Neural progenitor cell (in vitro differentiated cells): Measurements from ENCODE around the gene CDC5L. TPM values are rescaled to one million over a fixed set of nuclear protein-coding genes. Genes with fewer than 3 reads are reported as not detected.

ENCODE experiments used
- DNase-seq: peaks from one replicate; pipeline ENCODE4 v3.0.0-alpha.2; 2016; ENCODE audit warnings: low spot score
- H2AFZ ChIP-seq: fragments of 200-600 bp; sonication (generic); replicated peaks from 2 replicates; pipeline ENCODE4 v1.6.1; 2016; ENCODE audit warnings: antibody characterized with exemption
- H3F3A ChIP-seq: fragments of 200-600 bp; sonication (generic); 2 replicates; pipeline ENCODE4 v1.6.1; 2016; ENCODE audit warnings: antibody characterized with exemption, low read depth
- H3K27ac ChIP-seq: fragments of 200-600 bp; sonication (generic); 2 replicates; pipeline ENCODE4 v1.5.1; 2016; ENCODE audit warnings: mild to moderate bottlenecking
- H3K27me3 ChIP-seq: fragments of 200-600 bp; sonication (generic); 2 replicates; pipeline ENCODE4 v1.6.1; 2016; ENCODE audit warnings: mild to moderate bottlenecking, moderate library complexity
- H3K36me3 ChIP-seq: fragments of 200-600 bp; sonication (generic); 2 replicates; pipeline ENCODE4 v1.5.1; 2016
- H3K4me1 ChIP-seq: fragments of 200-600 bp; sonication (generic); 2 replicates; pipeline ENCODE4 v1.6.1; 2016; ENCODE audit warnings: mixed run types
- H3K4me2 ChIP-seq: fragments of 200-600 bp; sonication (generic); 2 replicates; pipeline ENCODE4 v1.6.1; 2016
- H3K4me3 ChIP-seq: fragments of 200-600 bp; sonication (generic); 2 replicates; pipeline ENCODE4 v1.5.1; 2016
- H3K79me2 ChIP-seq: fragments of 200-600 bp; sonication (generic); 2 replicates; pipeline ENCODE4 v1.6.1; 2016; ENCODE audit warnings: low read depth
- H3K9ac ChIP-seq: fragments of 200-600 bp; sonication (generic); 2 replicates; pipeline ENCODE4 v1.6.1; 2016
- H3K9me3 ChIP-seq: fragments of 200-600 bp; sonication (generic); 2 replicates; pipeline ENCODE4 v1.5.1; 2016; ENCODE audit warnings: low read depth
- H4K20me1 ChIP-seq: fragments of 200-600 bp; sonication (generic); 2 replicates; pipeline ENCODE4 v1.6.1; 2016; ENCODE audit warnings: low read depth
- H3K27ac Mint-ChIP-seq: 3 replicates; pipeline ENCODE4 v1.8.0; 2021; ENCODE audit warnings: mixed read lengths
- H3K27me3 Mint-ChIP-seq: 2 replicates; pipeline ENCODE4 v1.8.0; 2022; ENCODE audit warnings: low read depth, mild to moderate bottlenecking, inconsistent platforms, moderate library complexity, mixed read lengths; ENCODE audit not compliant: insufficient read depth
- H3K36me3 Mint-ChIP-seq: 3 replicates; pipeline ENCODE4 v1.8.0; 2021; ENCODE audit warnings: mixed read lengths
- H3K4me1 Mint-ChIP-seq: 3 replicates; pipeline ENCODE4 v1.8.0; 2021; ENCODE audit warnings: mixed read lengths
- H3K4me3 Mint-ChIP-seq: 3 replicates; pipeline ENCODE4 v1.8.0; 2021; ENCODE audit warnings: mild to moderate bottlenecking, moderate library complexity, mixed read lengths
- H3K9me3 Mint-ChIP-seq: 3 replicates; pipeline ENCODE4 v1.8.0; 2020; ENCODE audit warnings: mixed read lengths
- CTCF ChIP-seq: fragments of 200-600 bp; sonication (generic); IDR thresholded peaks from 2 replicates; pipeline ENCODE4 v1.5.1; 2017; ENCODE audit warnings: antibody characterized with exemption, mild to moderate bottlenecking
- EZH2 ChIP-seq: fragments of 200-600 bp; sonication (generic); IDR thresholded peaks from 2 replicates; pipeline ENCODE4 v1.6.1; 2017; ENCODE audit warnings: antibody characterized with exemption, mild to moderate bottlenecking, moderate library complexity
- EZH2phosphoT487 ChIP-seq: fragments of 200-600 bp; sonication (generic); IDR thresholded peaks from 2 replicates; pipeline ENCODE4 v1.6.1; 2017; ENCODE audit warnings: antibody characterized with exemption
- total RNA-seq: library from RNA; depleted of rRNA; stranded (reverse); fragments of >200 nt; gene quantifications from 2 replicates; pipeline ENCODE4 v1.2.3, GENCODE V29; 2015; ENCODE audit warnings: low replicate concordance

CDC5L gene
- total RNA-seq, 1 donor from 2014 or later = 53.6 TPM

- Mint-ChIP-seq H3K9me3 (no peaks in the 10 kb centered on the region), H3K4me1 (no peaks in the 10 kb centered on the region), H3K27ac (no peak overlapping the region), H3K36me3 (peaks cover 2% of the 10 kb centered on the region), H3K4me3 (no peak overlapping the region), H3K27me3 (peaks cover 2% of the 10 kb centered on the region)
- H3K27me3 ChIP-seq = no peaks in the 10 kb centered on the region
- H3K4me1 ChIP-seq = no peaks in the 10 kb centered on the region
- TF ChIP-seq EZH2phosphoT487 (no peak), EZH2 (no peak), CTCF (no peak)
- no peak overlapping the region for H2AFZ ChIP-seq
- H3K79me2 ChIP-seq = no peaks in the 10 kb centered on the region
- no peak overlapping the region for H3K27ac ChIP-seq
- H3K9ac ChIP-seq = no peak overlapping the region
- H3K9me3 ChIP-seq = no peaks in the 10 kb centered on the region
- H3K36me3 ChIP-seq = no peaks in the 10 kb centered on the region
- peaks cover 6% of the 10 kb centered on the region for H3F3A ChIP-seq
- no peak for DNase-seq
- no peak overlapping the region for H3K4me3 ChIP-seq
- no peaks in the 10 kb centered on the region for H4K20me1 ChIP-seq
- H3K4me2 ChIP-seq = no peak overlapping the region
Observed at GRCh38 chr6:44458551-44458950, 71.0 kb downstream of the CDC5L start.

- no peak overlapping the region for H2AFZ ChIP-seq
- TF ChIP-seq EZH2phosphoT487 (no peak), EZH2 (no peak), CTCF (no peak)
- Mint-ChIP-seq H3K9me3 (no peaks in the 10 kb centered on the region), H3K4me1 (peaks cover 10% of the 10 kb centered on the region), H3K36me3 (no peaks in the 10 kb centered on the region), H3K27ac (peak overlapping the region; percentile 81), H3K27me3 (peaks cover 4% of the 10 kb centered on the region), H3K4me3 (no peak overlapping the region)
- H3K79me2 ChIP-seq = no peaks in the 10 kb centered on the region
- H3K4me2 ChIP-seq = no peak overlapping the region
- no peak overlapping the region for H3K27ac ChIP-seq
- no peaks in the 10 kb centered on the region for H3K27me3 ChIP-seq
- no peaks in the 10 kb centered on the region for H3K9me3 ChIP-seq
- no peaks in the 10 kb centered on the region for H3K36me3 ChIP-seq
- H4K20me1 ChIP-seq = no peaks in the 10 kb centered on the region
- no peaks in the 10 kb centered on the region for H3F3A ChIP-seq
- no peaks in the 10 kb centered on the region for H3K4me1 ChIP-seq
- H3K9ac ChIP-seq = no peak overlapping the region
- H3K4me3 ChIP-seq = no peak overlapping the region
- no peak for DNase-seq
Observed at GRCh38 chr6:44462335-44462734, 74.8 kb downstream of the CDC5L start.

GRCh38 chr6:44462797-44463727 is 75.6 kb downstream of the CDC5L start:
- Mint-ChIP-seq H3K4me1 (peaks cover 10% of the 10 kb centered on the region), H3K9me3 (no peaks in the 10 kb centered on the region), H3K36me3 (no peaks in the 10 kb centered on the region), H3K4me3 (no peak overlapping the region), H3K27me3 (peaks cover 4% of the 10 kb centered on the region), H3K27ac (peak overlapping the region; percentile 81)
- Histone ChIP-seq H3K4me1 (no peaks in the 10 kb centered on the region), H3K9me3 (no peaks in the 10 kb centered on the region), H4K20me1 (no peaks in the 10 kb centered on the region), H3K36me3 (no peaks in the 10 kb centered on the region), H3K27me3 (no peaks in the 10 kb centered on the region), H3F3A (no peaks in the 10 kb centered on the region), H3K79me2 (no peaks in the 10 kb centered on the region), H3K4me3 (no peak overlapping the region), H3K4me2 (no peak overlapping the region), H3K9ac (no peak overlapping the region), H3K27ac (no peak overlapping the region), H2AFZ (no peak overlapping the region)
- DNase-seq = no peak
- TF ChIP-seq EZH2 (no peak), CTCF (no peak), EZH2phosphoT487 (no peak)
